Posterior vena cava (tissue), 2 donors: ENCODE results near the gene GALNT18. TPM values are rescaled to one million over a fixed set of nuclear protein-coding genes. Genes with fewer than 3 reads are reported as not detected.

Experiments
- DNase-seq: peaks from one replicate; pipeline ENCODE4 v3.0.0-alpha.2; 2020; ENCODE audit warnings: low spot score
- intact Hi-C, 2 donors: fragments of 100-400 bp; cut with DNase I; formaldehyde crosslinking; loops; one replicate each; pipeline versions ENCODE4 v1.14.1 to v1.14.2; 2022 to 2023
- total RNA-seq, 2 donors: library from RNA; stranded (reverse); fragmentation: NEBNext Ultra II Directional; extraction: Animal tissue kit (Norgen Biotek cat#: 25700); gene quantifications; one replicate each; pipeline ENCODE4 v1.2.1, GENCODE V29; 2021
- donor health status: DM: yes; HTN: yes; CAD: no.
- donor health status: DM: yes; HTN: yes; CAD: no.

GALNT18 gene
- total RNA-seq, 2 donors from 2014 or later: 21.4 to 28.0 TPM

GRCh38 chr11:11600288-11600687 is 21.5 kb downstream of the GALNT18 start:
- intact Hi-C loops: no loop called here
- no peak for DNase-seq

- intact Hi-C loops: loop anchor here in 1 of 2 donors (10.0 kb wide), 1 partner anchor 1843 kb away; no protein-coding TSS in a partner anchor
- no peak for DNase-seq
Observed at GRCh38 chr11:11598243-11598642, 23.6 kb downstream of the GALNT18 start.

- no peak for DNase-seq
- intact Hi-C loops: loop anchor here in 1 of 2 donors (10.0 kb wide), 1 partner anchor 1839 kb away; no protein-coding TSS in a partner anchor
Observed at GRCh38 chr11:11594162-11594561, 27.6 kb downstream of the GALNT18 start.

DNA sequence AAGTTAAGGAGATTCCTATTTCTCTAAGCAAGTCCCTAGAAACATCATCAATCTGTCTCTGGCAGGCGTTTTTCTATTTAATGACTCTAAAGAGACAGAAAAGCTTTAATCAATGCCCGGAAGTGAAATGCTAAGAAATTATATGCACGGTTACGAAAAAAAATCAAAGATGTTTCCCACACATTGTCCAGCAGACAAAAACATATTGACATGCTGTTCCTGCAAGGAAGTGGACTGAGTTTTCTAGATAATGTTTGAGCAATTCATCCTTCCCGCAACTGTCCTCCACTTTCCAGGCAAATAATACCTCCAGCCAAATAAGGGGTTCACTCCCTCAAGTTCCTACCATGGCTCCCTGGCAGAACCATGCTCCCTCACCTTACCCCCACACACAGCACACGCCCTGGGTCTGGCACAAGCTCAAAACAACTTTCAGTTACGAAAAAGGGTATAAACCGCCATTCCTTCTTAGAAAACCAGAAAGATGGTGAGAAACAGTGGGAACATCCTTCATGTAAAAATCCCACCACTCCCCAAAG is 29.6 kb downstream of the GALNT18 start:
- intact Hi-C loops: loop anchor here in 1 of 2 donors (10.0 kb wide), 1 partner anchor 1837 kb away; no protein-coding TSS in a partner anchor
- DNase-seq: no peak

DNA sequence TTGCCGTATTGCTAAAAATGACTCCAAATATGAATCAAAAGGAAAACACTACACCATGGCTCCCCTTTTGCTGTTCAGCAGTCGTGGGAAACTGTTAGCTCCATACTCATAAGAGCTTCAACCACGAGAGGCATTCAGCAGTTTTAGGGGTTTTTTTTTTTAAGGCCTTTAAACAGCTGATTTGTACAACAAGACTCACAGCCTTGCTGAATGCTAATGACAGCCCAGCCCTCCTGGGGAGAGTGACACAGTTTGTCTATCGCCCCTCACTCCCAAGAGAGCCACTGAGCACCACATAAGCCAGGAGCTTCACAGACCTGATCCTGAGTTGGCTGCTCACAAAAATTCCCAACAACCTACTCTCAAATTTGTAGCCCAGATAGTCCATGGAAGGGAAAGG is 32.4 kb downstream of the GALNT18 start:
- intact Hi-C loops: no loop called here
- DNase-seq: no peak

GRCh38 chr11:11588891-11589290 is 32.9 kb downstream of the GALNT18 start:
- intact Hi-C loops: no loop called here
- DNase-seq: no peak

GRCh38 chr11:11588243-11588642 is 33.6 kb downstream of the GALNT18 start:
- DNase-seq: no peak
- intact Hi-C loops: no loop called here

DNA sequence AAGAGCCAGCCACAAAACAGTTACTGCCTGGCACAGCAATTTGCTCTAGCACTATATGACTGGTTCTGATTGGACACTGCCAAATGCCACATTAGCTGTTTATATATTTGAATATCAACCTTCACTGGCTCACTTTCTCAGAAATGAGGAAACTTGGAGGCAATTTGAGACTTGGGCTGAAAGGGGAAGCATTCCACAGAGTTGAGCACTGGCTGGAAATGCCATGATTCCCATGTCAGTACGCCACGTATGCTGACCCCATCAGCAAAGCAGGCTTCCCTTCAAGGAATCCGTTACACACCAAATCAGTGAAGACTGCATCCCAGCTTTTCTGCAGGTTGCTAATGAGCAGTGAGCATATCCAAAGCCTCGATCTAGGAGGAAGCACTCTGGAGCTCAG is 34.7 kb downstream of the GALNT18 start:
- DNase-seq: no peak
- intact Hi-C loops: no loop called here

DNA sequence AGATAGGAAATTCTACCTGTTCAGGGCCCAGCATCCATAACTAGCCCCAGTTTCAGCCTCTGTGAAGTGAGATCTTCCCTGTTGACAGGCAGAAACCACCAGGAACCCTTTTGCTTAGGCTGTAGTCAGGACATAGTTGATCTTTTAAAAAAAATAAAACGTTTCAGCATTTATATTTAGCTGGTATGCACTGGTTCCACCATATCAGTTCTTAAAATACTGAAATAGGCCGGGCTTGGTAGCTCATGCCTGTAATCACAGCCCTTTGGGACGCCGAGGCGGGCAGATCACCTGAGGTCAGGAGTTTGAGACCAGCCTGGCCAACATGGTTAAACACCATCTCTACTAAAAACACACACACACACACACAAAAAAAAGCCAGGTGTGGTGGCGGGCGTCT is 35.3 kb downstream of the GALNT18 start:
- intact Hi-C loops: no loop called here

DNA sequence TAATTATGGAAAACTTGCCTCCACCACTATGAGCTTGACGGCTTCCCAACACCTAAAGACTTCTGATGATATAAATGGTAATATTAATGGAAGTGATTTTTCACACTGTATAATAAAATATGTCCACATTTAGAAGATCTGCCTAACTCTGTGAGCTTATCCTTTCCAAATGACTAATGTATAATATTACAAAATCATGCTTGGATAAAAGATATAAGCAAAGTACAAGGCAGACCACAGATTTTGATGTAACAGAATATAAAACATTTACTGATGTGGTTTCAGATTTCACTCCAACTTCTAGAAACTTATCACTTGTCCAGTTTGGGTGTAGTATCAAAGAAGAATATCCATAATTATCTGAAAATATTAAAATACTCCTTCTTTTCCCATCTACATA is 36.9 kb downstream of the GALNT18 start:
- intact Hi-C loops: no loop called here
- no peak for DNase-seq

More for the DNA sequence above, 35.3 kb downstream of the GALNT18 start:
- DNase-seq: no peak

DNA sequence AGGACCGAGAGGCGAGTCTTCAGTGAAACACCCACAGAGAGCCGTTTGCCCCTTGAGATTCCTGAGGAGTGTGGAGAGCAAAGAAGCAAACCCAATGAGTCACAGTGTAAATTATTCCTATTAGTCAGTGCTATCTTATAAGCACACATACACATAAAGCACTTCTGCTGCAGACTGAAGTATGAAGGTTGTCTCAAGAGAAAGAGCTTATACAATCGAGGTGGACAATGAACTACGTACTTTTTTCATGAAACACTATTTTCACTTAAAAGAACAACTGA is 37.3 kb downstream of the GALNT18 start:
- no peak for DNase-seq
- intact Hi-C loops: no loop called here

GRCh38 chr11:11583801-11584529 is 37.8 kb downstream of the GALNT18 start:
- intact Hi-C loops: no loop called here

GRCh38 chr11:11582011-11582701 is 39.6 kb downstream of the GALNT18 start:
- intact Hi-C loops: no loop called here
- DNase-seq: no peak

More at GRCh38 chr11:11583801-11584529, 37.8 kb downstream of the GALNT18 start:
- DNase-seq: no peak

DNA sequence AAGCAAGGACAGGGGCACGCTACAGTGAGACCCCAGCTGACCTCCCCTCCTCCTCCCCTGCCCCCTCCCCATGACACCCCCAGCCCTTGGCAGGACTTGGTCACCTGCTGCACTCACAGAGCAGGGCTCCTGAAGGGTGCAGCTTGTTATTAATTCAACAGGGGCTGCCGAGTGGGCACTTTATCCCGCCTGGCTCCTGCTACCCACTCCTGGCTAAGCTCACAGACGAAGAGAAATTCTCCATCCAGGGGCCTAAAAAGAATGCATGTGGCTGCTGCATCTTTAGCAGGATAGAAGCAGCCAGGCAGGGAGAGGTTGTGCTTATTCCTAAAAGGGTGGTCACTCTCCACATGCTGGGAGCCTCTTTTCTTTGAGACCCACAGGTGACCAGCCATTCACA is 40.3 kb downstream of the GALNT18 start:
- intact Hi-C loops: no loop called here
- DNase-seq: no peak

DNA sequence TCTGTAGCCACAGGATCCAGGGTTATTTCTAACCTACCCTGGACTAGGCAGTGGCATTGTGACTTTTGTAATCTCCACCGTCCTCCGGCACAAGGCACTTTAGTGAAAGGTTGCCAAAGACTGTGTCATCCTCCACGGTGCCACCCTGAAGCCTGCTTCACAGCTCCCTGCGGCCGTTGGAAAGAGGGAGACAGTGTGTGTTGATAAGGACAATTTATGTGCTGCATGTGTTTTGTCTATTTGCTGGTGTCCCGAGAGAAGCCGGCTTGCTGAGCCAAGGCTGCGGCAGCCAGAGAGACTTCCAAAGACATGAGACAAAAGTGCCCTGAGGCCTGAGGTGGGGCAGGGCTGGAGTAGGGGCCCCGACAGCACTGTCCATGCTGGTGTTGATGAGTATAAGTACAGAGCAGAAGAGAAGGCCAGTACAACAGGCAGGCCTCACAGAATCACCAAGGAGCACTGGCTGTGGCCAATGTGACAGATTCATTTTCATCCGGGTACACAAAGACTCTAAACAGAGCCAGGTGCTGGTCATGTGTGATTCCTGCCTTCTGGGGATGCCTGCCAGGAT is 40.9 kb downstream of the GALNT18 start:
- intact Hi-C loops: no loop called here
- no peak for DNase-seq

GRCh38 chr11:11580012-11580411 is 41.8 kb downstream of the GALNT18 start:
- DNase-seq: no peak
- intact Hi-C loops: no loop called here

DNA sequence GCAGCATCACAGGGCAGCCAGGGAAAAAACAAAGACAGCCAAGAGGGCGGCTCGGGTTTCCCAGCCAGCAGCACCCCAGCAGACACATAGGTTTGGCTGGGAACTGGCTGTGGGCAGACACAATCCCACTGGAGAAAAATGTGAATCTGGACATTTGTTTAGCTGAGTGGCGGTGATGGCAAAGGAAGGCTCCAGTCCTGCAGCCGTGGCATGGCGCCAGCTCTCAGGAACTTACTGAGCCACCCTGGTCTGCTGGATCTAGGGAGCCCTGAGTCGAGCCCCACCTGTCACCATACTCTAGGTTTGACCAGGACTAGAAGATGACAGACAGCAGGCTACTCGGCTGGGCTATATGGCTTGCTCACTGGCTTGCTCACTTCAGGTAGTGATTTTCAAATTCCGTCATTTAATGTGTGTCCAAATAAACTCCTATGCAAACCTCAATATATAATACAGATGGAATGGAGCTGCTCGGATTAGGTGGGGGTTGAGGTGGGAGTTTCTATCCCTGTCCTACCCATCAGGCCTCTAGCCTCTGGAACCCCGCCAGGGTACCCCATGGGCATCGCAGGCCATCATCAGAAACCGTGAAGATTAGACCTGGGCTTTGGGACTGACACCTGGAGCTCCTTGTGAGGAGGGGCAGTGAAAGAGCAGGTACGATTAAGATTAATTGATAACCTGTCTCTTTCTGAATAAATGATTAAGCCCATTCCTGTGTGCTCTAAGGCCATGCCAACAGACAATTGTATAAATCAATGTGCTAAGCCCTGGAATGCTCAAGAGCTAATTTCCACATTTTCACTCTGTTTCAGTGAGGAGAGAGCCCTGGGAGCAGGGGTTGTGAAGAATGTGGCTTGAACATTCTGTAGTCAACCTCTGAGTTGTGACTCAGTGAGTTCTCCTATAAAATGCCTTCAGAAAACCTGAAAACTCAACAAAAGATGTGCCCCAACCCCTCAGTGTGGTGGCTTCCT is 42.5 kb downstream of the GALNT18 start:
- DNase-seq: no peak
- intact Hi-C loops: no loop called here

DNA sequence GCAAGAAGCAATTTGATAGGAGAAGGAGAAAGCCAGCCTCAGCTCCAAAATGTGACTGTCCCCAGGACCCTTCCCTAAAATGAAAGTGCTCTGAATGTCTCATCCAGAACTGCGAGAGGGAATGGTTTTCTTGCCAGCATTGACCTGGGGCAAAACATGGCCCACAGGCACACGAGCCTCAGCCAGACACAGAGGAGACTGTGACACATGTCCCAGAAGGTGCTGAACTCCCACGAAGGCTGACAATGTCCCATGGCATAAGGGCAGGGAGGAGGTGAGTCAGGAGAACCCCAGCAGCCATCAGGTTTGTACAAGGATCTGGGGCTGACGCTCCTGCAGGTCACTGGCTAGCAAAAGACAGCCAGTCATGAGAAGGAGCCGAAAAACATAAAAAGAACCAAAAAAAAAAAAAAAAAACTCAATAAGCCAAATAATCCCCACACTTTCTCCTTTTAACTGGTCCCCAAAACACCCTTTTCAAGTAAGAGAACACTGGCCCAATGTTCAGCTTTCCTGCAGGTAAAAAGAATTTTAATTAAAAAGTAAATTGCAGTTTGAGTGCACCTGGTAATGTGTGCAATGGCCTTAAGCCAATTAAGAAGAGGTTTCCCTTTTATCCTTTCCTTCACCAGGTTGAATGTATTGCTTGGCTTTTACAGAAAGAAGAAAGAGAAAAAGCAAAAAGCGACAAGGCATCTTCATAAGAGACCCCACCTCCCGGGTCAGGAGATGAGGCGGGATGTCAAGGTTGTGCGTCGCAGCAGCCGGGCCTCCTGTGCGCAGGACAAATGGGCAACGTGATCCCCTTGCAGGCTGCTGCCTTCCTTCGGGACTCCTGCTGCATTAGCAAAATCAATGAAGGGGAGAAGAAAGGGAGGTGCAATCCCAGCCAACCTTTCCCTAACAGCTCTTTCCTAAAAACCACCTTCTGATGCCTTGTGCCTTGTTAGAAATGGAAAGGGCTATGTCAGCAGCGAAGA is 43.6 kb downstream of the GALNT18 start:
- intact Hi-C loops: no loop called here
- no peak for DNase-seq
